Frontal cortex (tissue), 1 donor: ENCODE results near the gene VDAC2. TPM values are rescaled to one million over a fixed set of nuclear protein-coding genes. Genes with fewer than 3 reads are reported as not detected.

Source experiments
- small RNA-seq: library from RNA; depleted of rRNA; stranded (forward); fragments of <200 nt; gene quantifications from one replicate; pipeline ENCODE3, GENCODE V24; 2014
- total RNA-seq: library from RNA; depleted of rRNA; stranded (reverse); fragments of >200 nt; gene quantifications from one replicate; pipeline ENCODE4 v1.2.3, GENCODE V29; 2014

Gene VDAC2
- total RNA-seq, 1 donor from 2014 or later = 138 TPM

Small RNAs within 50 kb of the gene (small RNA-seq; reads per million reads assigned to genes)
- not detected for gene HMGA1P5
- gene RPL39P25 = not detected

Other genes starting within 250 kb of the VDAC2 start
- 73.4 TPM for gene SAMD8, start 99.1 kb upstream of the VDAC2 start, total RNA-seq
- 20.0 TPM for gene COMTD1, start 25.2 kb downstream of the VDAC2 start, total RNA-seq
- 1.6 TPM for gene ZNF503, start 191.0 kb downstream of the VDAC2 start, total RNA-seq
- 4.5 TPM for gene LRMDA, start 220.8 kb downstream of the VDAC2 start, total RNA-seq